Epithelial cell of esophagus (primary cell): Measurements from ENCODE around the gene ORAI1.

Experiments
- DNase-seq: peaks from one replicate; pipeline ENCODE4 v3.0.0; 2010; ENCODE audit warnings: low read depth
- H3K4me3 ChIP-seq: 2 replicates; pipeline ENCODE4 v1.5.1; 2011; ENCODE audit warnings: mild to moderate bottlenecking, low read length, control low read depth
- TF ChIP-seq, protein P1 (sequence below): IDR thresholded peaks from 2 replicates; pipeline ENCODE4 v1.5.1; 2011; ENCODE audit warnings: low read depth, mild to moderate bottlenecking, low read length, control low read depth, inconsistent platforms; ENCODE audit not compliant: insufficient read depth; ENCODE audit errors: missing control alignments

ORAI1 gene

DNA sequence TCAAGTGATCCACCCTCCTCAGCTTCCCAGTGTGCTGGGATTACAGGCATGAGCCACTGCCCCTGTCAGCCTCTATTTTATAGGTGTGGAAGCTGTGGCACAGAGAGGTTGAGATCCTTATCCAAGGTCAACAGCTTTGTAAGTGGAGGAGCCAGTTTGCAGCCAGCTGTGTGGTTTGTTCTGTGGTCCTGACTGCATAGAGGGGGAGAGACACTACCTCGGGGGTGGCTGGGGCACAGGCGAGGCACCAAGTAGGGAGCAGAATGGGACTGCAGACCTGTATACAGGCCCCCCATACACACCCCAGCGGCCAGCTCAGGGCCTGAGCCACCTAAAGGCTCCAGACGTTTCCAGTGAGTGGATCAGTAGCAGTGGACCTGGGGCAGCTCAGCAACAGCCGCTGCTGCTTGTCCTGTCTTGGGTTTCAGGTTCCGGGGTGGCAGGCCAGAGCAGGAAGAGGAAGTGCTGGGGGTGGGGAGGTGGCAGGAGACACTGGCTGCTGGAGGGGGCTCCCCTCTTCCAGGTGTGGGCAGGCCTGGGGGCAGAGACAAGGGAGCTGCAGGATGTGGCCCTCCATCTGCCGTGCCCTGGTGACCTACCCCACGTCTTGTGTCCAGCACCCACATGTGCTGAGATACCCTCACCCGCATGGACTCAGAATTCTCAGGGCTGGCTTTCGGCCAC is 11.0 kb downstream of the ORAI1 start:
- H3K4me3 ChIP-seq = no peak overlapping the region
- TF ChIP-seq, protein P1, sequence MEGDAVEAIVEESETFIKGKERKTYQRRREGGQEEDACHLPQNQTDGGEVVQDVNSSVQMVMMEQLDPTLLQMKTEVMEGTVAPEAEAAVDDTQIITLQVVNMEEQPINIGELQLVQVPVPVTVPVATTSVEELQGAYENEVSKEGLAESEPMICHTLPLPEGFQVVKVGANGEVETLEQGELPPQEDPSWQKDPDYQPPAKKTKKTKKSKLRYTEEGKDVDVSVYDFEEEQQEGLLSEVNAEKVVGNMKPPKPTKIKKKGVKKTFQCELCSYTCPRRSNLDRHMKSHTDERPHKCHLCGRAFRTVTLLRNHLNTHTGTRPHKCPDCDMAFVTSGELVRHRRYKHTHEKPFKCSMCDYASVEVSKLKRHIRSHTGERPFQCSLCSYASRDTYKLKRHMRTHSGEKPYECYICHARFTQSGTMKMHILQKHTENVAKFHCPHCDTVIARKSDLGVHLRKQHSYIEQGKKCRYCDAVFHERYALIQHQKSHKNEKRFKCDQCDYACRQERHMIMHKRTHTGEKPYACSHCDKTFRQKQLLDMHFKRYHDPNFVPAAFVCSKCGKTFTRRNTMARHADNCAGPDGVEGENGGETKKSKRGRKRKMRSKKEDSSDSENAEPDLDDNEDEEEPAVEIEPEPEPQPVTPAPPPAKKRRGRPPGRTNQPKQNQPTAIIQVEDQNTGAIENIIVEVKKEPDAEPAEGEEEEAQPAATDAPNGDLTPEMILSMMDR = no peak
- no peak for DNase-seq

DNA sequence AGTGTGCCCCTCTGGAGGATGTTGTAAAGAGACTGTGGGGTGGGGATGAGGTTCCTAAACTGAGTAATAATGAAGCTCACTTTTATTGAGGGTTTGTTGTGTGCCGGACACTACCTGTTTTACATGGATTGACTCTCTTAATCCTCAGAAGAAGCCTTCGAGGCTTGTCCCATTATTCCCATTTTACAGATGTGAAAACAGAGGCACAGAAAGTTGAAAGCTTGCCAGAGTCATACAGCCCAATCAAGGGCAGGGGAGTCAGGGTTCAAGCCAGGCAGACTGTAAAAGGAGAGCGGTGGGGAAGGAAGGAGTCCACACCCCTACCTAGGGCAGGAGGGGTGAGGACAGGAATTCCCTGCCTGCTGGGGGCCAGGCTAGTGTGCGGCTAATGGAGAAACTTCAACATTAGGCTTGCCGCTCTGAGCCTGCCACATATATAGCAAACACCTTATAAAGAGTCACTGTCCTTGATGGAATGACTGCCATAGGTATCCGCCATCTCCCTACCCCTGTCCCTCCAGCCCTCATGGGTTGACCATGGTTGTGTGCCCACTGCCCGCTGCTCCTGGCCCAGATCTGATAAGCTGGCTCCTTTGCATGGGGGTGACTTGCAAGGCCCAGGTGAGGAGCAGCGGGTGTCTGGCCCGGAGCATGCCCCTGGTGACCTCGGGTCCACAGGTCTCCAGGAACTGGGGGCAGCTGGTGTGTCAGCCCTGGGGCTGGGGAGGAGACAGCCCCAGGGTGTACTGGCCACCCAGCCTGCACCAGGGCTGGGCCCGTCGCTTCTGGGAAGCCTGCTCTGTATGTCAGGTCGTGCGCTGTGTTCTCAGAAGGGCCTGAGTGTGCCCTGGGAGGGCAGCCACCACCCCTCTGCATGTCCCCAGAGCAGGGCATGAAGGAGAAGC is 12.2 kb downstream of the ORAI1 start:
- TF ChIP-seq, protein P1 = no peak
- H3K4me3 ChIP-seq = no peak overlapping the region
- DNase-seq = no peak

- DNase-seq = no peak
- TF ChIP-seq, protein P1 = no peak
- no peak overlapping the region for H3K4me3 ChIP-seq
Observed at GRCh38 chr12:121641343-121641630, 15.0 kb downstream of the ORAI1 start.

- H3K4me3 ChIP-seq = no peak overlapping the region
- no peak for DNase-seq
- TF ChIP-seq, protein P1 = no peak
Observed at GRCh38 chr12:121648458-121649028, 22.2 kb downstream of the ORAI1 start.

DNA sequence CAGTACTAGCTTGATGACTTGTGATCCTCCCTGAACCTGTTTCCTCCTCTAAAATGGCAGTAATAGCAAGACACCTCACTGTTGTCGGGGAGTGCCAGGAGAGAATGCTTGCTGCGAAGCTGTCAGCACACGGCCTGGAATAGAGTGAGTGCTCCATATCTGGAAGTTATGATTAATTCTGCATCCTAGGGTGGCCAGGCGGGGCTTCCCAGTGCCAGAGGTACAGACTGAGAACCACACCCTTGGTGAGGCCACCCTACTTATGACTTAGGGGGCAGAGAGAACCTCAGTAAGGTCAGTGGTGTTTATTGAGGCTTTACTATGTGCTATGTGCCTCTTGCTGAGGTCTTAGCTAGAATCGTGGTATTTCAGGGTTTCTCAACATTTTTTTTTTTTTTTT is 23.0 kb downstream of the ORAI1 start:
- TF ChIP-seq, protein P1 = no peak
- no peak overlapping the region for H3K4me3 ChIP-seq
- peak; percentile 37 for DNase-seq

DNA sequence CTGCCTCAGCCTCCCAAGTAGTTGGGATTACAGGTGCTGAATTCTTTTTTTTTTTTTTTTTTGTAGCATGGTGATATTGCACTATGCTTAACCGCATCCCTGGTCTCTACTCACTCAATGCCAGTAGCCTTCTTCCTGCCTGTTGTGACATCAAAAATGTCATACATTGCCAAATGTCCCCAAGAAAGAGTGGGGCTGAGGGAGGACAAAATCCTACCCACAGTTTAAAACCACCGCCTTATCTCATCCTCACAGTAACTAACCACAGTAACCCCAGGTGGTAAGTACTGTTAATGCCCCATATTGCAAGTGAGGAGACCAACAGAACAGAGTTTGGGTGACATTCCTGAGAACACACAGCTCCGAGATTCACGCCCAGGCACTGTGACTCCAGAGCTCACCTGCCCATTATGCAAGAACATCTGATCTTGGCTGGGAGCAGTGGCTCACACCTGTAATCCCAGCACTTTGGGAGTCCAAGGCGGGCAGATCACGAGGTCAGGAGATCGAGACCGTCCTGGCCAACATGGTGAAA is 23.6 kb downstream of the ORAI1 start:
- TF ChIP-seq, protein P1 = no peak
- H3K4me3 ChIP-seq = no peak overlapping the region
- no peak for DNase-seq
